Stimulated activated CD4-positive, alpha-beta T cell treated with anti-CD3 and anti-CD28 coated beads, TNF-alpha, amount 100 ng/mL, for 4 hours (primary cell): ENCODE measurements around the gene ROCK2.

Experiments
- DNase-seq, 3 experiments: peaks; one replicate each; pipeline ENCODE4 v3.0.0-alpha.2; 2020; ENCODE audit warnings: low read depth in 3 of 3

Gene ROCK2

DNA sequence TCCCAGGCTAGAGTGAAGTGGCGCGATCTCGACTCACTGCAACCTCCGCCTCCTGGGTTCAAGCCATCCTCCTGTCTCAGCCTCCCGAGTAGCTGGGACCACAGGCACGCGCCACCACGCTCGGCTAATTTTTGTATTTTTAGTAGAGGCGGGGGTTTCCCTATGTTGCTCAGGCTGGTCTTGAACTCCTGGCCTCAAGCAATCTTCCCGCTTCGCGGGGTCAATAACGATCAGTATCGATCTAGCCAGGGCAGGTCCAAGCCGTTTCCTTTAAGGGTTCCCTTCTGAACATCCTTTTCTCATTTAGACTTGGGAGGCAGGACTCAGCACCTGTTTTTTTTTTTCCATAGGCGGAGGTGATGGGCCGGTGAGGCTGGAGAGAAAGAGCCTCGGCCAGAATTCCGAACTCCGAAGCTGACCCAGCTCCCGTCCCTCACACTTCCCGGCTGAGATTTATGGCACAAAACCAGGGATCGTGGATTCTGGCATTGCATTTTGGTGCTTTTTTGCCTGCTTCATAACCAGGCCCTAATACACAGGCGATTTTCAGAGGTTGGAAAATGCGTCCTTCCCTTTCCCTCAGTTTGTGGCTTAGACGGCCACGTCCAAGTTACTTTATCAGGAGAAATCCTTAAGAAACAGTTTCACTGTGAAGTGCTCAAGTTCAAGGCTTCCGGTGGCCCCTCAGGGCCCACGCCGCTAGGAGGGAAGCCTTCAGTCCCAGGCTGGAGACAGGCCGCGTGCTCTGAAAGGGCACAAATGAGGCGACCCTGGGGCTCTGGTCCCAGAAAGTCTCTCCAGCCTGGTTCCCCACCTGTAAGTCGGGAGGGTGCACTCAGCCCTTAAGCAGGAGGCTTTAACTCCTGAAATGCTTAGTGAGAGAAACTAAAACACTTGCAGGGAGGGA lies 190.2 kb downstream of the ROCK2 start:
- DNase-seq: no peak

DNA sequence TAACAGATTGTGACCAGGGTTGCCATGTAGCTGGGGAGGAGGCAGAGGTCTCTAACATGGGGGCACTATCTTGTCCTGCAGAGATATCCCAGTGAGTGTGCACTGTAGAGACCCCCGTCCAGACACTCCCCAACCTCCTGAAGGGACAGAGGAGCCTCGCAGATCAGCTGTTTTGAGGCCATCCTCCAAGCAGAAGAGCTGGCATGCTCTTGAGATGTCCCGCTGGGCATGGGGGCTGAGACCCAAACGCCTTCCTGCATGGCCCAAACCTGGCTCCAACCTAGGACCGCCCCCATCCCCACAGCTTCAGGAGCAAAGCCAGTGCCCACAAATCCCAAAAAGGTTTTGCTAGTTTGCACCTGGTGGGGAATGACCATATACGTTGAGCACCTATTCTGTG lies 191.8 kb downstream of the ROCK2 start:
- no peak for DNase-seq

DNA sequence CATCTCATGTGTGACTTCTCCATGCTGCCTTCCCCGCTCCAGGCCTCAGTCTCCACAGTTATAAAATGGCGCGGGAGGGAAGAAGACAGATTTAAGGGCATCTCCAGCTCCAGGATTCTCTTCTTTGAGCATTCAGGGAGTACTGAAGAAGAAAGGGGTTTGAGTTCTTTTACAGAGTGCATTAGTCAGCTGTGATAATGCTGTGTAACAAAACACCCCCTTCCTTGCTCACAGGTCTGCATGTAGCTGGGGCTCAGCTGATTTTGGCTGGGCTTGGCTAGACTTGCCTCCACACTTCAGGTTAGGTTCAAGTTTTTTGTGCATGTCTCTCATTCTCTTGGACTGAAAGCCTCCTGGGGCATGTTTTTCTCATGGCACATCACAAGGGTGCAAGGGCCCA lies 197.2 kb downstream of the ROCK2 start:
- no peak for DNase-seq

DNA sequence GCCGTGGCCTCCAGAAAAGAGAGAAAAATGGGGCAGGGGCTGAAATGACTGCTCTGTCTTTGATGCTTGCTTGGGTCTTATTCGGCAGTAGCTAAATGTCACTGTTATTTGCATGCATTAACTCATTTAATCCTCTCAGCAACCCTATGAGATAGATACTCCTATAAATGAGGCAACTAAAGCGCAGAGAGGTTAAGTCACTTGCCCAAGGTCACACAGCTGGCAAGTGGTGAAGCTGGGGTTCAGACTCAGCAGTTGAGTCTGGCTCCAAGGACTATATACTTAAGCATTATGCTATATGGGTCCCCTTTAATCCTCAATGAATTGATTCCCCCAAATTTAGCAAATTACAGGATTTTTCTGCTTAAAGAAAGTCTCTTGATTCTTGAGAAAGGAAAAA lies 198.4 kb downstream of the ROCK2 start:
- DNase-seq: no peak

DNA sequence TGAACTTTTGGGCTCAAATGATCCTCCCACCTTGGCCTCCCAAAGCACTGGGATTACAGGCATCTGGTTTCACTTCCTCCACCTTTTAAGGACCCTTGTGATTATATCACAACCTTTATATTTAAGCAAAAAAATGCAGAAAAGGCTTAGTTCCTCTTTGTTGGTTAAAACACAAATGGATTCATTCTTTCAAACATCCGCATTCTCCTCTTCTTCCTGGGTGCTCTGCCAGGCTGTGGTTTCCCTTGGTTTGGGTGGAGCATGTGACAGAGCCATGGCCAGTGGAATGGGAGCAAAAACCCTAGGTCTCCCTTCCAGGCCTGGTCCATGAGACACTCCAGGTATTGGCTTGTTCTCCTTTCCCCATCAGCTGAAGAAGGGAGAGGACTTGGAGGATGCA lies 199.1 kb downstream of the ROCK2 start:
- no peak for DNase-seq

DNA sequence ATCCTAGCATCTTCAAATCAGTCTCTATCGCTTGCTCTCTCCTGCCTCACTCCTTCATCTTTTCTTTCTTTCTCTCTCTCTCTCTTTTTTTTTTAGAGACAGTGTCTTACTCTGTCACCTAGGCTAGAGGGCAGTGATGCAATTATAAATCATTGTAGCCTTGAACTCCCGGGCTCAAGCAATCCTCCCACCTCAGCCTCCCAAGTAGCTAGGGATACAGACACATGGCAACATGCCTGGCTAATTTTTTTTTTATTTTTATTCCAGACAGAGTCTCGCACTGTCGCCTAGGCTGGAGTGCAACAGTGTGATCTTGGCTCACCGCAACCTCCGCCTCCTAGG lies 199.7 kb downstream of the ROCK2 start:
- no peak for DNase-seq

DNA sequence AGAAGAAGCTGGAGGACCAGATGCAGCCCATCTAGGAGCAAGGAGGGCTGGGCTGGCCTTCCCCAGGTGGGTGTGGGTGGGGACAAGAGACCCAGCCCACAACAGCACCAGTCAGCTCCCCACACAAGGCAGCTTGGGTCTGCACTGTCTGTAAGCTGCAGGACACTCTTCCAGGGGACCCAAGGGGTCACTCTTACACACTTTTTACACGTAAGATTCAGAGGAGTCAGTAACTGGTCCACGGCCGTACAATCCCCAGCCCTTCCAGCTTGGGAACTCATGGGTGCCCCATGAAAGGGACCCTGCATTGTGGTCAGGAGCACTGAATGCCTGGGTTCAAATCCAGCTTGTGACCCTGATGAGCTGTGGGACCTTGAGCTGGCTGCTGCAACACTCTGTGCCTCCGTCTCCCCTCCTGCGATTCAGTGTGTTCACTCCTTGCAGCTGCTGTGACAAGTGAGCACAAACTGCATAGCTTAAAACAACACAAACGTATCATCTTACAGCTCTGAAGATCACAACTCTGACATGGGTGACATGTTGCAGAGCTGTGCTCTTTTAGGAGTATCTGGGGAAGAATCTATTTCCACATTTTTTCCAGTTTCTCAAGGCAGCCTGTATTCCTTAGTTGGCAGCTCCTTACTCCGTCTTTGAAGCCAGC lies 200.2 kb downstream of the ROCK2 start:
- DNase-seq: no peak

DNA sequence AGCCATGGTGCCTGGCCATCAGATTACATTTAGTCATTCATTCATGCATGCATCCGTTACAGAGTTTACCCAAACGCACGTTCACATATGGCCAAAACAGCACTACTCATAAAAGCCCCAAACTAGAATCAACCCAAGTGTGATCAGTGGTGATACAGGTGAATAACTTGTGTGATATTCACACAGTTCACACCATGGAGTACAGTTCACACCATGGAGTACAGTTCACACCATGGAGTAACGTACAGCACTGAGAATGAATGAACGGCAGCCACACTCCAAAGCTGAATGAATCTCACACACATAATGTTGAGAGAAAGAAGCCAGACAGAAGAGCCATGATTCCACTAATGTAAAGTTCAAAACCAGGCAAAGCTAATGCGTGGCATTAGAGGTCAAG lies 201.4 kb downstream of the ROCK2 start:
- no peak for DNase-seq

DNA sequence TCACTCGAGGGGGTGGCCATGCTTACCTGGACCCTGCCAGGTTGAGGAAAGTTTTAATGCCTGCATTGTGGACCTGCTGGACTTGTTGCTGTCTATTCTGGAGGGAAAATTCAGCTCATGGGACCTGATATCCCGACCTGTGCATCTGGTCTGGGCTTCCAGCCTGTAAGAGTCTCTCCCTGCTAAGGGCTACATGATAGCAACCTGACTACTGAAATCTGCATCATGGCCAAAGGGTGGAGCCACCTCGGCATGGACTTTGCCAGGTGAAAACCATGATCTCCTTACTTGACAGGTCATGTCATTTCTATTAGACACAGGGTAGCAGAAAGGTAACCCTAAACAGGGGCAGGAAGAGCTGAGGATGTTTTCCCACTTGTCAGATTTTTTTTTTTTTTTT lies 202.1 kb downstream of the ROCK2 start:
- DNase-seq: no peak

DNA sequence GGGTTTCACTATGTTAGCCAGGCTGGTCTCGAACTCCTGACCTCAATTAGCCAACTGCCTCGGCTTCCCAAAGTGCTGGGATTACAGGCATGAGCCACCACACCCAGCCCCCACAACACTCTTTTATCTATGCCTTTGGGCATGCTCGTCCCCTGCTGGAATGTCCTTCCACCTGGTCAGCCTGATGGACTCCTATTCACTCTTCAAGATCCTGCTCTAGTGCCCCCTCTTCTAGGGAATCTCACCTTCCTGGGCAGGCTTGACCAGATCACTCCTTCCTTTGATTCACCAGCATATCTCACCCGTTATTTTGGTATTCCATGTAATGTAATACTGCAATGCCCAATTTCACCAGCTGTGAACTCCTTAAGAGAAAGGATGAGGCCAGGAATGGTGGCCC lies 203.1 kb downstream of the ROCK2 start:
- DNase-seq: no peak

DNA sequence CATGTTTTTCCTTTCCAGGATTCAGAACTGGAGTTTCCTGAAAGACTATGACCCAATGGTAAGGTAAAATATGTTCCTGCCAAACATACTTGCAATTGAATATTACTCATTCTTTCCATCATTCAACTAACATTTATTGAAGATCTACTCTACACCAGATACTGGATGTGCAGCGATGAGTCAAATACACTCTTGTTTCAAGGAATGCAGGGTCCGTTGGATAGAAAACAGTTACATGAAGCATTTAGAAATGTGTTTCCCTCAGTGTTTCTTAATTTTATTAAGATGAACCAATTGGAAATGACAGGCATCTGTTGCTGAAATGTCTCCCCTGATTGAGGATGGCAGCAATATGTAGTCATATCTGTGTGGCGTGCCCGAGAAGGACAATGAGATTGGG lies 203.9 kb downstream of the ROCK2 start:
- no peak for DNase-seq

DNA sequence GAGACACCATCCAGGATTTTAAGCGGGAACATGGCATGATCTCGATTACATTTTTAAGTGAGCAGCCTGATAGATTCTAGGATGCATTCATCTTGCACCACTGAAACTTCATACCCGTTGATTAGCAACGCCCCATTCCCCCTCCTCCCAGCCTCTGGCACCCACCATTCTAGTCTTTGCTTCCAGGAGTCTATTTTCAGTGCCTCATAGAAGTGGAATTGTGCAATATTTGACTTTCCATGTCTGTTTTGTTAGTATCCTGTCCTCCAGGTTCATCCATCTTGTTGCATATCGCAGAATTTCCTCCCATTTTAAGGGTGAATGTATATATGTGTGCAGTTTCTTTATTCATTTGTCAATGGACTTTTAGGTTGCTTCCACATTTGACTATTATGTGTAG lies 210.1 kb downstream of the ROCK2 start:
- DNase-seq: no peak

DNA sequence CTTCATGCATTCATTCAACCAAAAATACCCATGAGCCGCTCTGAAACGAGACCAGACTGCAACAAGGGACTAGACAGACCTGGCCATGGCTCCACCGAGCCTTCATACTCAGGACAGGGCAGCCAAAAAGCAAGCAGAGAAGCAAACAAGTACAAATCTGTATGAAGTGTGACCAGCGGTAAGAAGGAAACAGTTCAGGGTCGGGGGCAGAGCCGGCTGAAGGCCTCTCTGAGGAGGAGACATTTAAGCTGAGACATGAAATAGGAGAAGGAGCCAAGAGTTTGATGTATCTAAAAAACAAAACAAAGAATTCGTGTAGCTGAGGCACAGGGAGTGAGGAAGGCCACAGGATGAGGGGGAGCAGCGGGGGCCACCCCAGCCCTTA lies 210.5 kb downstream of the ROCK2 start:
- DNase-seq: no peak

DNA sequence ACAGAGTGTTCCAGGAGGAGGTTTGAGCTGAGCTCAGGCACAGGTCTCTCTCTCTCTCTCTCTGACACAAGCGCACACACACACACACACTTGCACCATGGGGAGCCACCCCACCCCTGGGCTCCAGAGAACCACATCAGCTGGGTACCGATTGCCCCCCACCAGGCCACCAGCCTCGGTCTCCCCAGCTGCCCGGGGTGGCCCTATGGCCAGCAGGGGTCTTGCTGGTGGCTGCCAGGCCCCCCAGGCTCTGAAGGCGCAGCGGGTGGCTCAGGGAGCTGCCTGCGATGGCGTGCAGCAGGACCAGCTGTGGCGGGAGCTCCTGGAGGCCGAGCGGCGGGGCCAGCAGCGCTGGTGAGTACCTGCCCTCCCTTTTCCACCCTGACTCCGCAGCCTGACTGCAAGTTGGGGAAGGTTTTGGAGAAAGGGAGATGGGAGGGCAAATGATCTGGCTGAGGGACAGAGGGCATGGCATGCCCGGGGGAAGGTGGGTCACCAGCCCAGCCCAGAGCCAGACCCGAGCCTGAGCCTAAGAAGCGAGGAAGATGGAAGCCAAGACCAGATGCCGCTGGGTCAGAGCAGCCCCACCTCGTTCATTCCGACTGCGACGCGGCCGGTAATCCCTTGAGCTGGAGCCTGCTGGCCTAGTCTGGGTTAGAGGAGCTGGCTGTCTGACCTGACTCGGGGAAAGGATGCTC lies 211.0 kb downstream of the ROCK2 start:
- DNase-seq: no peak

DNA sequence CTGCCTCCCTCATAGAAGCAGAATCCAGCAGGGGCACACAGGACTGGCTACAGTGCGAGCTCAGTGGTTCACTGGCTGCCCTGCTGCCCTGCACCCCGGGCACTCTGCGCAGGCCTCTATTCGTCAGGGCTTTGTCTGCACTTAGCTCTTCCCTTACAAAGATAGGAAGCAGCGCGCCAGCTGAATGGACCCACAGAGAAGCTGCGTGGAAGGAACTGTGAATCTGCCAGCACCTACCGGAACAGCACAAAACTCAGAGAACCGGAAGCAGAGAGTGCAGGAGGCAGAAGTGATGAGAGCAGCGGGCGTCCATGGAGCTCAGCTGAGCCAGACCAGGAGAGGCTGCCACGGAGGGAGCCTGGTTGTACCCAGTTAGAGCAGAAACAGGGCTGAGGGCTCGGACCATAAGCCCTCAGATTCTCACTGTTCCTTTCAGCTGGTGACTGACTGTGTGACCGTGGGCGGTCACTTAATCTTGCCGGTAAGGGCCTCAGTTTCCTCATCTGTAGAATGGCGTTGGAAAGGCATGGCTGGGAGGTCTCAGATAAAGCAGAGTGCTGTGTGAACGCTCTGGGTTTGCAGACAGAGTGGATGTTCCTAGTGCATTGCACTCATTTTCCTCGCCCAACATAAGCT lies 212.3 kb downstream of the ROCK2 start:
- DNase-seq: no peak

DNA sequence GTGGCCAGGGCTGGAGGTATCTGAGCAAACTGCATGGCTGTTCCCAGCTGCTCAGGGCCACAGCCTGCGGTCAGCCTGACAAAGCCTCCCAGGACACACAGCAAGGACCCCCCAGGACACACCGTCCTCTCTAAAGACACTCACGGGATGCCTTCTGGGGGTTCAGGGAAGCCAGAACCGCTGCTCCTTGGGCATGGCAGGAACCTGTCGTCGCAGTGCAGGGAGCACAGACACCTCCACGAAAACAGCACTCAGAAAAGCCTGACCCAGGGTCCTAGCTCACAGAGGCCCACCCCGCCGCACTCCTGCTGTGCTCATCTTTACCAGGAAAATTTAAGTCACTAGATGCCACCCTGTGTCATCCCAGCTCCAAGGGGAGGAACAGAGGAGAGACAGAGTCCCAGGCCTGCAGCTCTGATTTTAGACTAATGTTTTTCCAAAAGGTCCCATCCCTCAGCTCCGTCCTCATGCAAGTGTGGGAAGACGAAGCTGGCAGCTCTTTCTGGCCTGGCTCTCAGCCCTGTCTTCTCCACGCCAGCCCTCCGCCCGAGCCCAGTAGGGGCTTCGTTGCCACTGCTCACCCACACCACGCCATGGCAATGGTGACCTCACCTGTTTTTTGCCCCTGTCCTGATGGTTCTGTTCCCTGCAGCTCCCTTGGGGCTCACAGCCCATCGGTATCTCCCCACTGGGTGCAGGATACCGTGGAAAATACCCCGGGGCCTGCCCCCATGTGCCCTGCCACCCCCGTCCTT lies 213.1 kb downstream of the ROCK2 start:
- DNase-seq: no peak
